GM10847 (cell line): Measurements from ENCODE around the gene BFSP1.

Experiments
- POLR2A ChIP-seq: IDR thresholded peaks from 2 replicates; pipeline ENCODE4 v1.6.1; 2011; ENCODE audit not compliant: insufficient read length; ENCODE audit errors: extremely low read depth

The BFSP1 gene

DNA sequence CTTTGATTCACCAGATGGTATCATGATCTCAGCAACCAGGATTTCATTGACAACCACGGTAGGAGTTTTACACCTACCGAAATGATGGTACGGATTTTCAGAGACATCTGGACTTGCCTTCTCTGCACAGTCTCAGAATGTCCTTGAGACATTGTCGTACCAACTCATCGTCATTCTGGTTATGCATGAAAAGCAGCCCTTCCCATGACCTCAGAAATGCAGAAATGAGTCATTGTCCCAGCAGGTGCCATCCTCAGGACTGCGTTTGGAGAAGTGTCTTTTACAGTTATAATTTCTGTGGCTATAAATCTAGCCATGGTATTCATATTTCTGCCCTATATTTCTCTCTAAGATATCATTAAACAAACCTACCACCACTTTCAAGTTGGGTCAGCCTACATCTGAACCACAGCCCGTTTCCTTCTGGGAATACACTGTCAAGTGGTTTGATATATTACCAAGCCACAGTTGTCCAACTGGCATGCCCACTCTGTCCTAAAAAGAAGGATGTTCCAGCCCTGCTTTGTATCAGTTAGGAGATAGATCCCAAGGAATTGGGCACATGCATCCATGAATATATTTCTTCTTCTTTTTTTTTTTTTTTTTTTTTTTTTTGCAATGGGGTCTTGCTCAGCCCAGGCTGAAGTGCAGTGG, 7.5 kb upstream of the BFSP1 start:
- TF ChIP-seq POLR2A: no peak

DNA sequence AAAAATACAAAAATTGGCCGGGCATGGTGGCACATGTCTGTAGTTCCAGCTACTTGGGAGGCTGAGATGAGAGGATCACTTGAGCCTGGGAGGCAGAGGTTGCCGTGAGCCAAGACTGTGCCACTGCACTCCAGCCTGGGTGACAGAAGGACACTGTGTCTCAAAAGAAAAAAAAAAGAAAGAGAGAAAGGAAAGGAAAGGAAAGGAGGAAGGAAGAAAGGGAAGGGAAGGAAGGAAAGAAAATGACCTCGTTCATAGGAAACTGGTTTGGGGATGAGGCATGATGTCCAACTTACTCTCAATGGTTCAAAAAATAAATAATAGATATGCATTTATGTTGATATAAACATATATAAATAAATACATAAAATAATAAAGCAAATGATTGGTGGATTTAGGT, 6.8 kb upstream of the BFSP1 start:
- no peak for TF ChIP-seq POLR2A

DNA sequence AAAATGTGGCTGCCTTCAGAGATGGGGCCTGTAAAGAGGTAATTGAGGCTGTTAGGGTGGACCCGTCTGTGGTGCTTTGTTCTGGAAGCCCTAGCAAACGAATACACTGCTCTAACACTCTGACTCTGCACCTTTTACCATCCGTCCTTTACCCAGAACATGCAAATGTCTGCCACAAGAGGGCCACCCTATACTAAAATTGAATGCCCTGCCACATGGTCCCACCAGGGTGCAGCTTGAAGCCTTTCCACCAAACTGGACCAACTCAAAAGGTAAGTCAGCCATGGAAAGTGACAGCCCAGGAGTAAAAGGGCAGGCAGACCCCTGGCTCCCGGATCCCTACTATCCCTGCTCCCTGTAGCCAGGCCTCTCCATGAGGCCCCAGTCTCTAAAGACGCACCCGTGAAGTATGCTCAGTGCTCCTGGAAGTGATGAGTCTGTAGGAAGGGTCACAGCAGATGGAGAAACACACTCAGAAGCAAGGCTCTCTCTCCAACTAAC, 5.8 kb upstream of the BFSP1 start:
- no peak for TF ChIP-seq POLR2A

DNA sequence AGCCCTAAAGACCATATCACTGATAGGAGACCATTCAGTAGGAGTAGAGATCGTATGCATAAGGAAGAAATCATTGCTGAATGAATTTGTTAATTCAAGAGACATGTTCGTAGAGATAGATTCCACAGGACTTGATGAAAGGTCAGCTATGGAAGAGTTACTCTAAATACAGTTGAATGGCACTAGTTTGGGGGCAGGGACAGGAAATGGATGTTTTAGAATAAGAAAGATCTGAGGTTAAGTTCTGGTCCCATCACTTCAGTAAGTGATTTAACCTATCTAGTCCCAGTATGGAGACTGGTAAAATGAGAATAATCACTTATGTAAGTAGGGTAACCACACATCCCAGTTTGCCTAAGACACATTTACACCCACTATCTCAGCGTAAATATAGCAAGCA, 2.9 kb upstream of the BFSP1 start:
- no peak for TF ChIP-seq POLR2A

DNA sequence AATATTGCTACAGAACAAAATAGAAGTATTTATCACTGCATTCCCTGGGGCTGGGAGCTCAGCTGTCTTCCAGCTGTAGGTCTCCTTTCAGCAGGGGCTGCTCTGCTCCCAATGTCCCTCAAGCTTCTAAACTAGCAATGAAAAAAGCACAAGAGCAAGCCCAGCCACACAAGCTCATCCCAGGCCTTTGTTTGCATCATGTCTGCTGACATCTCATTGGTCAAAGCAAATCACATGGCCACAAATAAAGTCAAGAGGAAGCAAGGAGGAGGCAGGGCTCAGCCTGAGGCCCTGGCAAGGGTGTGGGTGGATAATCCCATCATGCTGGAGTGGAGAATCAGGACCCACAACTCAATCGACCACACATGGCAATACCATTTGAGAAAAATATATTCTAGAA, 2.2 kb upstream of the BFSP1 start:
- TF ChIP-seq POLR2A: no peak

DNA sequence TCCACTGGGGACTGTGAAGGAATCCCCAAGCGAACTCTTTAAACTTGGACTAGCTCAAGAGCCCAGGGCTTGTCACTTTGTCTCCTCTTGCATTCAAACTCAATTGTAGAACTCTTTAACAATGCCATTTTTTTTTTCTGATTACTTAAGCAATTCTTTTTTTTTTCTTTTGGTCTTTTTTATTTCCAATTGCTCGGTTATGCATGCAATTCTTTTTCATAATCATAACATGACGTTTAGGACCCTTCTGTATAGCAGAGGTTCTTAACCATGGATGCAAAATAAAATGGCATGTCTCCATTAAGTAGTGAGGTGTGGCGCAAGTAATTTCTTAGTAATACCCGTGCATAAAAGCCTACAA, 466 bp upstream of the BFSP1 start:
- TF ChIP-seq POLR2A: no peak

DNA sequence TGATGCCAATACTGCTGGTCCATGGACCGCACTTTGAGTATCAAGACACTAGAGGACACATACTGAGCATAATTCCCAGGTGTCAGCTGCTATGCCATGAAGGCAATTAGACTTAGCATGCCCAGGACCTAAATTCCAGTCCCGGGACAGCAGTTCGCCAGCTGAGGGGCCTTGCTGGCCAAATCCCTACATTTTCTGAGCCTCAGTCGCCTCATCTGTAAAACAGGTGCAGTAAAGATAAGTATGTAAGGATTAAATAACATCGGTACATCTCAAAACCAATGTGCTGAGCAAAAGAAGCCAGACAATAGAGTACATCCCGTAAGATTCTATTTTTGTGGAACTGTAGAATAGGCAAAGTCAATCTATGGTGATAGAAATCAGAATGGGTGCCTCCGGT, 1.0 kb downstream of the BFSP1 start:
- TF ChIP-seq POLR2A: no peak

DNA sequence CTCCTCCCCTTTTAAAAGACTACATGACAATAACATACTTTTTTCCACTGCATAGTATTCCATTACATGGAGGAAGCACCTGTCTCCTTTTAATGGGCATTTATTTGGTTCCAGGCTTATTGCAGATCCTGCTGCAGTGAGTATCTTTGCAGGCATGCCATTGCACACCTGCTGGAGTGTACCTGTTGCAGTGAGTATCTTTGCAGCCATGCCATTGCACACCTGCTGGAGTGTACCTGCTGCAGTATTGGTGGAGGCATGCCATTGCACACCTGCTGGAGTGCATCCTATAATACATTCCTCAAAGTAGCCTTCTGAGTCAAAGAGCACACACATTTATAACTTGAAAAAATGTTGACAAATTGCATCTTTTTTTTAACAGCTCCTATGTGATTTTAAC, 1.6 kb downstream of the BFSP1 start:
- no peak for TF ChIP-seq POLR2A

DNA sequence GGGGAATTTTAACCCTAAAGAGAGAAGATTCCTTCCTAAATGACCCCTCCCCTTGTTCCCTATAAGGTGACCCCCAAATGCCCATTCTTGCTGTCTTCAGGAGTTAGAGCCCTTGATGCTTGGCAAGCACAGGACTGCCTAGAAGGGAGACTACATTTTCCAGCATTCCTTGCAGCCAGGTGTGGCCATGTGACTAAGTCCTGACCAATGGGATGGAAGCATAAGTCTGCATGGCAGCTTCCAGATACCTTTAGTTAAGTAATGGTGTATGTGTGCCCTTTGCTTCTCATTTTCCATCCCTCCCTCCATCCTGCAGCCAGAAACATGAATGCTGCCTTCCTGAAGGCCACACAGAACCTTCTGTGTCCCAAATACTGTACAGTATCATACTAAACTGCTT, 5.5 kb downstream of the BFSP1 start:
- TF ChIP-seq POLR2A: no peak

DNA sequence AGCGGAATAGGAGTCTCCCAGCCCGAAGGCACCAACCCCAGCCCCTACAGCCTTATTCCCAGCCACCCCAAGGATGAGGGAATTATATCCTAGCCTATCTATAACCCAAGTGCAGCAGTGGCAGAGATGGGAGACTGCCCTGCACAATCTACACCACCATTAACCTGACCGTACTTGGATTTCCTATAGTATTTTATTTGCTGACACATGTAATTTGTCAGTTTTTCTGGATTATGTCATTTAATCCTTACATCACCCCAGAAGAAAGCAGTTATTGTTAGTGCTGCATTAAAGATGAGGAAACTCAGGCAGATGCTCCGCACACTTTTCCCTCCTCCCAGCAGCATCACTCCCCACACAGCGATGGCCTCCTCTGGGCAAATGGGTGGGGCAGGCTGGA, 6.0 kb downstream of the BFSP1 start:
- no peak for TF ChIP-seq POLR2A

DNA sequence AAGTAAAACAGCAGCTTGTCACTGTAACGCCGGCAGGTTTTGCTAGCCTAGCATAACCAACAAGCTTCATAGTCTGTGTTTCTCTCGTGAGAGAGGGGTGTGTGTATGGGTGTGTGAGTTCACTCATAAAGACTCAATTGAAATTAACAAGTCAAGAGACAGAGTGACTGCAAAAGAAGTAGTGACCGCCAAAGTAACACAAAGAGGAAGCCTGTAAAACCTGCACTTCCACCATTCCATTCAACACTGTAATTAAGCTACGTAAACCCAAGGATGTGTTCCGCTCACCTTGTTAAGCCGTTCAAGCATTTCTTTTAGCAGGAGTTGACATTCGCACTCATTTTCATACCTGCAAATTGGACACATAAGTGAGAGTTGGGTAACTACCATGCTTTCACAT, 6.6 kb downstream of the BFSP1 start:
- no peak for TF ChIP-seq POLR2A

DNA sequence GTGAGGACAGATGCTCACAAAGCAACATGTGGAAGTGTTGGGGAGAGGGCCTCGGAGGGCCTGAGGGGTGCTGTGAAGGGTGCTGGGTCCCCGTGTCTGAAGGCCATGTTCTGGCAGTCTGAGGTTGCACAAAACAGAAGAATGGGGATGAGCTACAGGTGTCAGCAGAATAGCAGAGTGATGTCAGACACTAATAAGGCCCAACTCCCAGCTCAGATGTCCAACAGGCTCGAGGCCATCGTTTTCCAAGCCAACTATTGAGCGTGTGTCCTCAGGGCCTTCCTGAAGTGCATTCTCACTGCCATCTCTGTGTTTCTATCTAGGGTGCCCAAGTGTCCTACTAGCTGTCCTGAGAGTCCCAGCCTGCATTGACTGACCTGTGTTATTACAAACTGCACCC, 7.9 kb downstream of the BFSP1 start:
- TF ChIP-seq POLR2A: no peak

DNA sequence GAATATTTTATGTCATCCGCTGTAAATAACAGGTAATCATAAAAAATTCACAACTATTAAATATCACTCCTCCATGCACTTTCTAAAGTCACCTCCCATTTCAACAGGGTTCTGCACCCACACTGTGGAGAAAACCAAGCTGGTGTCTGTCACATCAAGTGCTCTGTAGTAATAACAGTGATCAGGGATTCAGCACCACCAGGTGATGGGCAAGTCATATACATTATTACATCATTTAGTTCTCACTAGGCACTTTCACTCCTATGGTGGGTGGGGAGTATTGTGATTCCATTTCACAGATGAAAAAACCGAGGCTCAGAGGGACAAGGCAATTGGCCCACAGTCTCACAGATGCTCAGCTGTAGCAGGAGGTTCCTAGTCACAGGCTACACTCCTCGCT, 8.7 kb downstream of the BFSP1 start:
- no peak for TF ChIP-seq POLR2A

DNA sequence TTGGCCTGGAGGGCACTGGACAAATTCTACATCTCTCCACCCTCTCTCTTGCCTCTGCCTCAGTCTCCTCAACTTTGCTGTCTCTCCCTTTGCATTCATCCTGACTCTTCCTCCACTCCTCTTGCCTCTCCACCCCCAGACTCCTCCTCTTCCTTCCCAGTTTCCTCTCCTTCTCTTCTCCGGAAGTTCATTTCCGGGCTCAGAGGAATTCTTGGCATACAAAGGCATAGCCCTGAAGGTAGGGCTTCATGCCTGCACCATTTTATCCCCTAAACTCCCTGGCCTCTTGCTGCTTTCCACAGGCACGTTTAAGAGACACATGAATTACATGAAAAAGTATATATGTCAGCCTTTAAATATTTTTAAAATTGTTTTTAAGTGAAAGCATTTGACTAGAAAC, 10.6 kb downstream of the BFSP1 start:
- TF ChIP-seq POLR2A: no peak

DNA sequence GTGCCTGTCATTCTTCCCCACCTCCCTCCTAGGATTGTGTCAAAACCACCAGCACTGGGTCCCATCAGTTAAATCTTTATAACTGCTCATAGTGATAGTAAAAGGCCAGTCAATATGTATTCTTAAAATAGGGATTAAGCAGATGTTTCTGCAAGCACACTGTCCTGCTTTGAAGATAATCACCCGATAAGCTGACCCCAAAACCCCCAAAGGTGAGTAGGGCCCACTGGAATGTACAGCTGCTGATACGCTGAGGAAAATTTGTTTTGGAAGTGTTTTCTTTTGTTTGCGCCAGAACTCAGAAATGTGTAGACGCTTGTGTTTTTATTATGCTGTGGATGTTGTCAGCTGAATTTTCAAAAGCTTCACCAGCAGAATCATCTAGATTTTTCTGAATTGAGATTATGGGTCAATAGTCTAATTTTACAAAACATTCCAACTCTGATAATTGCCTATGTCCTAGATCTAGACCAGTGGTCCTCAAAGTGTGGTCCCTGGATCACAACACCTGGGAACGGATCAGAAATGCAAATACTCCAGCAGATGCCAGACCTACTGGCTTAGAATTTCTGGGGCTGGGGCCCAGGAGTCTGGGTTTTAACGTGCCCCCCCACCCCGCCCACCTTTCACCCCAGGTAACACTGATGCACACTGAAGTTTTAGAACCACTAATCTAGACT, 11.4 kb downstream of the BFSP1 start:
- no peak for TF ChIP-seq POLR2A

DNA sequence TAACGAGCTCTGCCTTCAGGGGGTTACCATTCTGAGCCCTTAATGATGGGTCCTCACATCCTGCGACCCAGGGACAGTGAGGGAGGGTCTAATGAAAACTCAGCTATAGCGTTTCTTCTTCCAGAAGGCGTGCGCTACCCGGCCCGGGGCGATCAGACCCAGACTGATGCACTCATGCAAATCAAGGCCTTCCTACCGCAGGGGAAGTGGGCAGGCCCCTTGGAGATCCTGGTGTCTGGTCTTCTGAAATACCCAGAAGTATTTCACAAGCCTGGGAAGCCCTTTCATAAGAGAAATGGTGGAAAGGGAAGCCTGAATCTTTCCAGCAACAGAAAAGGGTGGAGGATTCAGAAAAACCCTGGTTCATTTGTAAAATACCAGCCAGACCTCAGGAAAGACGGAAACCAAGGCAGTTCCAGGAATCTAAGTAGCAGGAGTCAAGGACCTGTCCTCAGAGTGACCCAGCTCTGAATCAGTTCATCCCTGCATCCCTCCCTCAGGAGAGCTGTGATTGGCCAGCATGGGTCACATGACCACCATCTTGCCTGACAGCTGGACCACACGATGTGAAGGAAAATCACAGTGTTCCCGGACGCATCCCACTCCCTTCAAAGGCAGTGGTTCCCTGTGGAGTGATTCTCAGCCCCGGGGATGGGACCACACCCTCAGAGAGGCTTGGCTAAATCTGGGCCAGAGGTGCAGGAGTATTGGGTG, 12.7 kb downstream of the BFSP1 start:
- TF ChIP-seq POLR2A: no peak
